GM12892 (cell line): ENCODE results near the gene MFNG.

Experiments
- POLR2A ChIP-seq: IDR thresholded peaks from 2 replicates; pipeline ENCODE4 v1.6.1; 2011; ENCODE audit warnings: low read depth, low read length, control low read depth
- POLR2AphosphoS5 ChIP-seq: IDR thresholded peaks from 2 replicates; pipeline ENCODE4 v1.6.1; 2011; ENCODE audit warnings: low read depth, low read length, control low read depth
- TAF1 ChIP-seq: IDR thresholded peaks from 2 replicates; pipeline ENCODE4 v1.6.1; 2011; ENCODE audit warnings: low read depth, mild to moderate bottlenecking, control low read depth, low read length, borderline replicate concordance

- TF ChIP-seq POLR2AphosphoS5 (no peak), POLR2A (no peak), TAF1 (no peak)
Observed at GRCh38 chr22:37480387-37481346, 5.5 kb downstream of the MFNG start.
